Activated CD4-positive, alpha-beta memory T cell treated with anti-CD3 and anti-CD28 coated beads for 36 hours (primary cell): ENCODE results near the gene SLC6A6. TPM values are rescaled to one million over a fixed set of nuclear protein-coding genes. Genes with fewer than 3 reads are reported as not detected.

ENCODE experiments used
- CTCF ChIA-PET: fragments of 350-600 bp; sonication (Branson Sonifier 250); formaldehyde crosslinking; loops from one replicate; lab custom pipeline; 2021; ENCODE audit warnings: antibody characterized with exemption, inconsistent platforms; lab: Charles Lee
- POLR2A ChIA-PET: fragments of 350-600 bp; sonication (Branson Sonifier 250); formaldehyde crosslinking; loops from one replicate; lab custom pipeline; 2021; ENCODE audit warnings: antibody characterized with exemption; lab: Charles Lee
- DNase-seq: peaks from one replicate; pipeline ENCODE4 v3.0.0-alpha.2; 2020
- H3K27ac Mint-ChIP-seq: one replicate; pipeline ENCODE4 v1.8.0; 2021; ENCODE audit warnings: mixed read lengths
- H3K27me3 Mint-ChIP-seq: one replicate; pipeline ENCODE4 v1.8.0; 2021; ENCODE audit warnings: mixed read lengths
- H3K36me3 Mint-ChIP-seq: one replicate; pipeline ENCODE4 v1.8.0; 2021; ENCODE audit warnings: mixed read lengths
- H3K4me1 Mint-ChIP-seq: one replicate; pipeline ENCODE4 v1.8.0; 2021; ENCODE audit warnings: low read depth, mixed read lengths
- H3K4me3 Mint-ChIP-seq: one replicate; pipeline ENCODE4 v1.8.0; 2021; ENCODE audit warnings: mild to moderate bottlenecking, mixed read lengths
- H3K9me3 Mint-ChIP-seq: one replicate; pipeline ENCODE4 v1.8.0; 2021; ENCODE audit warnings: mixed read lengths
- intact Hi-C: fragments of 100-400 bp; cut with micrococcal nuclease; formaldehyde crosslinking; loops from one replicate; pipeline ENCODE4 v1.15.1; 2023
- total RNA-seq, 2 experiments: library from RNA; stranded (reverse); gene quantifications; one replicate each; pipeline ENCODE4 v1.2.3, GENCODE V29; 2021

Gene SLC6A6
- total RNA-seq, 2 experiments from 2014 or later: 44.0 to 45.1 TPM

DNA sequence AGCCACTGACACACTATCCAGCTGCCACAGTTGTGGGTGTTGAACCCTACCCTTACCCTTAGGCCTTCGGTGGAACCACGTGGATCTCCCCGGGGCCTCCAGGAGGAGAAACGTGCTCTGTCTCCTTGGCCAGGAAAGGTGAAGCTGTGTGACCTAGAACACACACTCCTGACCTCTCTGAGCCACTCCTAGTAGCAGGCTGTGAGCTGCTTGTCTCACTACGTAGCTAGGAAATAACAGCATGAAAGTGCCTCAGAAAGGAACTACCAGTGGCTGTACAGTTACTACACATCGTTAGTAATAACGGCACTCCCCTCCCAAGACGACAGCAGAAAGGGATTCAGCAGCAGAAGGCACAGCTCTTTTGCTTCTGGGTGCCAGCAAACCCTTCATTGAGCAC lies 36.2 kb upstream of the SLC6A6 start:
- Mint-ChIP-seq H3K27ac (no peak overlapping the region), H3K27me3 (no peaks in the 10 kb centered on the region), H3K4me1 (no peaks in the 10 kb centered on the region), H3K4me3 (no peak overlapping the region), H3K36me3 (no peaks in the 10 kb centered on the region), H3K9me3 (no peaks in the 10 kb centered on the region)
- CTCF ChIA-PET: no interaction called here
- intact Hi-C loops: no loop called here
- no peak for DNase-seq
- POLR2A ChIA-PET: no interaction called here

DNA sequence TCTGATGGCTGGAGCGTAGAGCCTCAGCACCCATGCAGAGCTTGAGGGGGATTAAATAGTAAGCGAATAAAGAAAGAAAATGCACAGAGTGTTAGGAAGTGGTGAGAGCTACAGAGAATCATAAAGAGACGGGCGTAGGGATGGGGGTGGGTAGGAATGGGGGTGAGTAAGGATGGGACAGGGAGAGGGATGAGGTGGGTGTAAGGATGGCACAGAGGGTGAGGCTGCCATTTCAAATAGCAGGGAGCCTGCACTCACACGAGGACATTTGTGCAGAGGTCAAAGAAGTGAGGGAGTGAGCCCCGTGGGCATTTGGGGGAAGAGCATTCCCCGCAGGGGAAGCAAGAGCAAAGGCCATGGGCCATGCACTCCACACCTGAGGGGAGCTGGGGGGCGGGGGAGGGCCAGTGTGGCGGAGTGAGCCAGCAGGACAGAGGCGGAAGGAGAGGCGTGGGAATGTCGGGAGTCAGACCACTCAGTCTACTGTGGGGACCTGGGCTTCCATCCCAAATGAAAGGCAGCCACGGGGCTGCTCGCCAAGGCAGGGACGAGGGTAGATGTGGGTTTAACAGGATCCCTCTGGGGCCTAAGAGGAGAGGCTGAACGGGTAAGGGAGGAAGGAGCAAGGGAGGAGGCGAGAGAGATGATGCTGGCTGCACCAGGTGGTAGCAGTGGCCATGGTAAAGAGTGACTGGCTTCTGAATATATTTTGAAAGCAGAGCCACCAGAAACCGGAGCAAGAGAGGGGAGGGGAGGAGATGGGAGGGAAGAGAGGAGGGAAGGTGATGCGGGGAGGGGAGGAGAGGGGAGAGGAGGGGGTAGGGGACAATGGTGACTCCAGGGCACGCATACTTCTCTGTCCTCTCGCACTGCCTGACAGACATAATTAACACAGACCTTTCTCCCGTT lies 35.2 kb upstream of the SLC6A6 start:
- H3K27ac Mint-ChIP-seq: no peak overlapping the region
- CTCF ChIA-PET: no interaction called here

DNA sequence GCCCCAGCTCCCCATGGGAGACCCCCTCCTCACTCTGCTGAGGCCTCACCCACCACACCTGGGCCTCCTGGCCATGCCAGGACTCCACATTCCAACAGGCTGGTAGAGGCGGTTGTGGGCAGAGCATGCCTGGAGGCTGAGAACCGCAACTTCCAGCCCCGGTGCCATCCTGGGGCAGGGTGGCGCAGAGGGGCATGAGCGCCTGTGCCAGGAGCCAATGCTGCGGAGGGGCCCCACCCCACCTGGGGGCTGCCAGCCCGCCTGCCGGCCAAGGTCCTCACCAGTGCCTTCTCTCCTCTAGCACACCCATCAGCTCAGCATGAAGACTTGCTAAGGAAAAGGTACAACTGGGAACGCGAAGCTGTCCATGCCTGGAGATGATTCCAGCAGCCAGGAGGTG lies 34.3 kb upstream of the SLC6A6 start:
- H3K36me3 Mint-ChIP-seq: no peaks in the 10 kb centered on the region
- no peaks in the 10 kb centered on the region for H3K9me3 Mint-ChIP-seq
- no peak overlapping the region for H3K4me3 Mint-ChIP-seq
- POLR2A ChIA-PET: no interaction called here
- no peak for DNase-seq
- CTCF ChIA-PET: no interaction called here
- intact Hi-C loops: no loop called here
- peaks cover 1% of the 10 kb centered on the region for H3K4me1 Mint-ChIP-seq
- no peak overlapping the region for H3K27ac Mint-ChIP-seq
- H3K27me3 Mint-ChIP-seq: no peaks in the 10 kb centered on the region

More for the DNA sequence above, 35.2 kb upstream of the SLC6A6 start:
- intact Hi-C loops: no loop called here
- no peak for DNase-seq
- POLR2A ChIA-PET: no interaction called here
- no peaks in the 10 kb centered on the region for H3K9me3 Mint-ChIP-seq
- no peaks in the 10 kb centered on the region for H3K27me3 Mint-ChIP-seq
- H3K4me1 Mint-ChIP-seq: peaks cover 1% of the 10 kb centered on the region
- no peak overlapping the region for H3K4me3 Mint-ChIP-seq
- no peaks in the 10 kb centered on the region for H3K36me3 Mint-ChIP-seq

DNA sequence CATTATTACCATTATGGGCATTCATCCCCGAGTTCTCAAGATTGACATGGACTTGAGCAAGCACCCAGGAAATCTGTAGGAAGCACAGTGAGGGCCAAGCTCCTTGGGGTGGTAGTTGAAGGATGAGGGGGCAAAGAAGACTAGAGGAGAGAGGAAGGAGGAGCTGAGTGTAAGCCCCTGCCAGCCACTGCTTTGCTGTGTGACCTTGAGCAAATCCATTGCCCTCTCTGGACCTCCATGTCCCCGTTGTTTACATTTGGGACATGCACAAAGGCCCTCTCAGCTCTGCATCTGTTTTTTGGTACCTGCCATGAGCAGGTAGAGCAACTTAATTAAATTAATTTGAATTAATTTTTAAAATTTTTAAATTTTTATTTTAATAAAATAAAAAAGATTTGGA lies 33.5 kb upstream of the SLC6A6 start:
- no peak overlapping the region for H3K4me3 Mint-ChIP-seq
- CTCF ChIA-PET: no interaction called here

DNA sequence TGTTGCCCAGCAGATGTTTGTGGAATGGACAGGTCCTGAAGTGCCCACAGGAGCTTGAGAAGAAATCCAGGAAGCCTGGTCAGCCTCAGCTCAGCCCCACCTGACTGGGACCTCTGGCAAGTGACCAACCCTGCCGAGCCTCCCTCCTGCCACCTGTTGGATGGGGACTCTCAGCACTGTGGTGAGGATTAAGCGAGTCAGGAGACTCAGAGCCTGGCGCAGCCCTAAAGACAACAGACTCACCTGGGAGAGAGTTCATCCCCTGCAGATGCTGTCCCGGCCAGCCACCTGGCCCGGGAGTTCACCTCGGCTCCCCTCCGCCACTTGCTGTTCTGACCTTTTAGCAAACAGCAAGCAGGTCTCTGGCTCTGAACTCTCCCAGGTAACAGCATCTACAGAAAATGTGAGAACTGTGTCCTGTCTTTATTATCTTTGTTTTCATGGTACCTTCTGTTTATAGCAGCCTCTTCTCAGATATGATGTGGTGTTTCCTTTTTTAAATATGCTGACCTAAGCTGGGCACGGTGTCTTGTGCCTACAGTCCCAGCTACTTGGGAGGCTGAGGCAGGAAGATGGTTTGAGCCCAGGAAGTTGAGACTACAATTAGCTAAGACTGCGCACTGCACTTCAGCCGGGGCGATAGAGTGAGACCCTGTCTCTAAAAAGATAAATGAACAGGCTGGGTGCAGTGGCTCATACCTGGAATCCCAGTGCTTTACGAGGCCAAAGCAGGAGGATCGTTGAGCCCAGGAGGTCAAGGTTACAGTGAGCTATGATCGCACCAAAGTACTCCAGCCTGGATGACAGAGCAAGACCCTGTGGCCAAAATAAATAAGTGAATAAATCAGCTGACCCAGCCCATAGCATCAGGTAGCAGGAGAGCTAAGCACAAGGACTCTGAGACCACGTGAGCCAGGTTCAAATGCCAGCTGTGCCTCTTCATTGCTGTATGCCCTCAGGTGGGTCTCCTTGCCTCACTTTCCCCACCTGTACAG lies 32.4 kb upstream of the SLC6A6 start:
- no peaks in the 10 kb centered on the region for H3K9me3 Mint-ChIP-seq
- CTCF ChIA-PET: interaction anchor here (1.0 kb wide), 1 partner anchor 9 kb away, joined by 4 read pairs; no protein-coding TSS in a partner anchor
- intact Hi-C loops: no loop called here

More for the DNA sequence above, 33.5 kb upstream of the SLC6A6 start:
- no peaks in the 10 kb centered on the region for H3K9me3 Mint-ChIP-seq
- H3K27me3 Mint-ChIP-seq: no peaks in the 10 kb centered on the region
- DNase-seq: no peak
- intact Hi-C loops: no loop called here
- no peak overlapping the region for H3K27ac Mint-ChIP-seq
- H3K4me1 Mint-ChIP-seq: peaks cover 1% of the 10 kb centered on the region
- no peaks in the 10 kb centered on the region for H3K36me3 Mint-ChIP-seq
- POLR2A ChIA-PET: no interaction called here

DNA sequence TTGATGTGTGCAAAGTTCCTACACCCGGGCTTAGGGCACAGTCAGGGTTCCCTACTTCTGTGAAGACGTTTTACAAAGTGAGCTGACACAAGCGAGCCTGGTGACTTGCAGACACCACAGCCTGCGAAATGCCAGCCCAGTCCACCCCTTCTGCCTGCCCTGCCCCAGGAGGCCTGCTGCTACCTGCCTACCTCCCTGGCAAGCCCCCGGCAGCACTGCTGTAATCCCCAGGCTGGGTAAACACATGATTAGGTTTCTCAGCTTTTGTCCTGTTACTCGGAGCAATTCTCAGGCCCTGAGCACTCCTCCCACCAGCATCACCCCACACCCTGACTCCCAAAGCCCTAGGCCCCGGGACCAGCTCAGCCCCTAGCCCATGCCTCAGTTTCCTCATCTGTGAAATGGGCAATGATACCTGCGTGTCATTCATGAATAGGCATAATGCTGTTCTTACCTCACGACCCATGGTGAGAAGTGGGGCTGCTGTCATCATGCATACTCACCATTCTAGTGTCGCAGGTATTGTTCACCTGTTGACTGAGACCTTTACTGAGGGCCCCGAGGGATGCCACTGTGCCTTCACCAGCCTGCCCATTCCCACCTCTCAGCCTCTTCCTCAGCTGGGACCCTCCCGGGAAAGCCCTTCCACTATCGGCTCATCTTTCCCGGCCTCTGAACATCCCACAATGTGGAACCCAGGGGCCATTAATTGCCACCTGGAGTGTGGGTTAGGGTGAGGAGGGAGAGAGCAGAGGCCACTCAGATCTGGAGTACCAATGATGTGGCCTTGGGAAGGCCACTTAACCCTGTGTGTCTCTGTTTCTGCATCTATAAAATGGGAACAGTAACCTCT lies 31.5 kb upstream of the SLC6A6 start:
- Mint-ChIP-seq H3K27me3 (no peaks in the 10 kb centered on the region), H3K27ac (no peak overlapping the region), H3K4me3 (no peak overlapping the region), H3K36me3 (no peaks in the 10 kb centered on the region), H3K9me3 (no peaks in the 10 kb centered on the region), H3K4me1 (peaks cover 1% of the 10 kb centered on the region)
- DNase-seq: no peak
- POLR2A ChIA-PET: no interaction called here
- intact Hi-C loops: no loop called here
- CTCF ChIA-PET: interaction anchor here (0.6 kb wide), 1 partner anchor 97 kb away, joined by 3 read pairs; no protein-coding TSS in a partner anchor

More for the DNA sequence above, 32.4 kb upstream of the SLC6A6 start:
- Mint-ChIP-seq H3K27ac (no peak overlapping the region), H3K4me1 (peaks cover 1% of the 10 kb centered on the region), H3K36me3 (no peaks in the 10 kb centered on the region), H3K27me3 (no peaks in the 10 kb centered on the region), H3K4me3 (no peak overlapping the region)
- POLR2A ChIA-PET: no interaction called here
- DNase-seq: no peak

DNA sequence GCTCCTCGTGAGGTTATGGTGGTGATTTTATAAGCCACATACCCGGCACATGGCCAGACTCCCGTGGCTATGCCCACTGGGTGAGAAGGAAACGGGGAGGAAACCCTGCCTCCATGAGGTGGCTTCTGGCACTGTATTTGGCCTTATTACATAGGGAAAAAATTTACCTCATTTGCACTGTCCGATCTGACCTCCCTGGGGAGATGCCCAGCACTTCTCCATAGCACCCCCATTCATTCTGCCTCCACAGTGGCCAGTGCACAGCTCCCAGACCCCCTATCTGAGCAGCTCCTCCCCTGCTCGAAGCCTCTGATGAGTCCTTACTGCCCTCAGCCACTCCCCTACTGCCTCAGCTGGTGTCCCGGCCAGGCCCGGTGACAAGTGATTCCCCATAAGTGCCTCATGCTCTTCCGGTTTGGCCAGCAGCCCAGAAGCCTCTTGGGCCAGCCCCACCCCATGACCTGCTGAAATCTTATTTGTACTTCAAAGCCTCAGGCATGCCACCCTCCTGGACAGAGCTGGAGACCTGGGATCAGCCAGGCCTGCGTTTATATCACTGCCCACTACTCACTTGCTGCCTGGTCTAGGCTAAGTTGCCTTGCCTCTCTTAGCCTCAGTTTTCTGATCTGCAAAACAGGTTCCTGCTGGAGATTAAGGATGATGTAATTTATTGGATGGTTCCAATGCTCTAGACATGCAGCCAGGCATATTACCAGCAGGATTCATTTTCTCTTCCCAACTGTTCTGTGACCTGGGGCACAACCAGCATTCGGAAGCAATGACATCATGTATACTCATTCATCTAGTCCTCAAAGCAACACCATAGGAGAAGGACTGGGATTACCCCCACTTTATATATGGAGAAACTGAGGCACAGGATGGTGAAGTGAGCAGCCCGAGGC lies 30.6 kb upstream of the SLC6A6 start:
- peak; percentile 14 for DNase-seq
- Mint-ChIP-seq H3K4me1 (peaks cover 3% of the 10 kb centered on the region), H3K27ac (no peak overlapping the region), H3K27me3 (no peaks in the 10 kb centered on the region), H3K36me3 (no peaks in the 10 kb centered on the region), H3K4me3 (no peak overlapping the region), H3K9me3 (no peaks in the 10 kb centered on the region)
- POLR2A ChIA-PET: no interaction called here
- CTCF ChIA-PET: interaction anchor here (0.6 kb wide), 1 partner anchor 97 kb away, joined by 3 read pairs; no protein-coding TSS in a partner anchor
- intact Hi-C loops: no loop called here

DNA sequence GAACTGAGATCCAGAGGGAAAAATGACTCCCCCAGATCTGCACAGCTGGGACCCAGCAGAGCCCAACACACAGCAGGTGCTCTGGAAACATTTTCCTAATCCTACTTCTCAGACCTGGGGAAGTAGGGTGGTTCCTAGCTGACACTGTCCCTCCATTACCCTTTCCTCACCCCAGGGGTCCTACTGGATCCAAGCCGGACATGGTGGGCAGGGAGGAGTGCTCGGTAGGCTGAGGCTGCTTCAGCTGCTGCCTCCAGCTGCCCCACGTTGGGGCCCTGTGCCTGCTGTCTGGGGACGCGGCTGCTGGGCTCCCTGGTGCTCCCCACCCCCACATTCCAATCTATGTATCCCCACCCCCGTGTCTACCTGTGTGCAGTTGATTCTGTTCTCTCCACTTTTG lies 29.8 kb upstream of the SLC6A6 start:
- H3K4me3 Mint-ChIP-seq: no peak overlapping the region
- H3K27me3 Mint-ChIP-seq: no peaks in the 10 kb centered on the region
- POLR2A ChIA-PET: no interaction called here
- CTCF ChIA-PET: no interaction called here
- H3K36me3 Mint-ChIP-seq: no peaks in the 10 kb centered on the region
- intact Hi-C loops: no loop called here
- H3K4me1 Mint-ChIP-seq: peaks cover 11% of the 10 kb centered on the region
- no peak for DNase-seq
- no peaks in the 10 kb centered on the region for H3K9me3 Mint-ChIP-seq
- H3K27ac Mint-ChIP-seq: no peak overlapping the region

DNA sequence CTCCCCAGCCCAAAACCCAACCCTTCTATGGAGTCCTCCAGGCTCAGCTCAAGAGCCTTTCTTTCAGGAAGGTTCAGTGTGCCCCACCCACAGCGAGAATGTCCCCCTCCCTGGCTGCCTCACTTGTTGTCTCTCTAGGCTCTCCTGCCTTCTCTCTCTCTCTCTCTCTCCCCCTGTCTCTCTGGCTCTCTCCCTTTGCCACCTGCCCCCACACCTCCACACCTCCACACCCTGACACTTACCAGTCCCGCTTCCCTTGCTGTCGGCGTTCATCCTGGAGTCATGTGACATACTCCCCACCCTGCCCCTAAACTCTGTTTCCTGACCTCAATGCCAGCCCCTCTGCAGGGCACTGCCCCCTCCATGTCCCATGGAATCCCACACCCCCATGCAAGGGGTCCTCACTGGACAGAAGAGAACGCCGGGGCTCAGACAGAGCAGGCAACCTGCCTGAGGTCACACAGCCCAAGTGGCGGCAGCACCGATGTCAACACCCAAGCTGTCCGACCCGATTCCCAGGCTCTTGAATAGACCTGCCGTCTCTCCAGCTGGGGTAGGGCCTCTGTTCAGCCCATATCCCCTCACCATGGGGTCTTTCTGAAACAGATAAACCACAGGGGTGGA lies 28.5 kb upstream of the SLC6A6 start:
- CTCF ChIA-PET: no interaction called here
- Mint-ChIP-seq H3K9me3 (no peaks in the 10 kb centered on the region), H3K36me3 (no peaks in the 10 kb centered on the region), H3K4me3 (no peak overlapping the region), H3K27me3 (no peaks in the 10 kb centered on the region), H3K27ac (no peak overlapping the region), H3K4me1 (peaks cover 19% of the 10 kb centered on the region)
- POLR2A ChIA-PET: no interaction called here
- DNase-seq: no peak
- intact Hi-C loops: no loop called here

DNA sequence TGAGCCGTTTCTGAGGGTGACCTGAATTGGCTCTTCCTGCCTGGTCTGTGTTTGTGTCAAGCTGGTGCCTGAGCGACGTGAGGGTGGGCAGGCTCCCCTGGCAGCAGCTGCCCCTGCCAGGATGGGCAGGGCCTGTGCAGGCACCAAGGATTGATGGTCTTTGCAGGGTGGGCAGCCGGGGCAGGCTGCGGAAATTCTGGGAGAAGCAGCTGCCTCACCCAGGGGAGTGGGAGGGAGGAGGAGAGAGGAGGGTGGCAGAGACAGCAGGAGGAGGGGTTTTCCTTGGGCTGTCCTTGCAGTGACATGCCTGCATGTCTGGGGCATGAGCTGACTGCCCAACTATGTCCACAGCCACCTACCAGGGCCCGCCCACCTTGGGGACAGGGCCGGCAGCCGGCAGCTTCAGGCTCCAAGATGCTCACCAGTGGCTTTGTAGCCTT lies 27.9 kb upstream of the SLC6A6 start:
- no peaks in the 10 kb centered on the region for H3K36me3 Mint-ChIP-seq
- H3K27me3 Mint-ChIP-seq: no peaks in the 10 kb centered on the region
- peaks cover 19% of the 10 kb centered on the region for H3K4me1 Mint-ChIP-seq
- DNase-seq: no peak
- no peak overlapping the region for H3K27ac Mint-ChIP-seq
- no peaks in the 10 kb centered on the region for H3K9me3 Mint-ChIP-seq
- intact Hi-C loops: no loop called here
- ChIA-PET CTCF (no interaction called here), POLR2A (no interaction called here)
- H3K4me3 Mint-ChIP-seq: no peak overlapping the region
